Activated naive CD4-positive, alpha-beta T cell (primary cell): ENCODE data around the gene PLAAT4.
"Not testable (repeated sequence)": the region's sequence is repeated elsewhere in the genome, so short reads cannot be mapped to it uniquely, and the experiment has no call there.

Source experiments
- DNase-seq, 4 experiments: peaks; one replicate each; lab custom pipeline; 2025; lab: John Stamatoyannopoulos, UW

PLAAT4 gene

GRCh38 chr11:63572026-63572688 lies 35.5 kb downstream of the PLAAT4 start:
- DNase-seq = no peak

- DNase-seq = no peak
Measured at GRCh38 chr11:63573881-63574855, 37.6 kb downstream of the PLAAT4 start.

GRCh38 chr11:63574856-63575602 lies 38.4 kb downstream of the PLAAT4 start:
- no peak for DNase-seq

GRCh38 chr11:63578882-63579281 lies 42.3 kb downstream of the PLAAT4 start:
- DNase-seq = not testable (repeated sequence)

- DNase-seq = not testable (repeated sequence)
Measured at GRCh38 chr11:63581224-63581623, 44.6 kb downstream of the PLAAT4 start.

GRCh38 chr11:63583357-63583677 lies 46.7 kb downstream of the PLAAT4 start:
- DNase-seq = no peak

GRCh38 chr11:63586451-63587166 lies 50.0 kb downstream of the PLAAT4 start:
- no peak for DNase-seq

GRCh38 chr11:63589000-63589399 lies 52.4 kb downstream of the PLAAT4 start:
- no peak for DNase-seq

GRCh38 chr11:63590024-63590788 lies 53.6 kb downstream of the PLAAT4 start:
- DNase-seq = no peak

- no peak for DNase-seq
Measured at GRCh38 chr11:63592975-63593395, 56.4 kb downstream of the PLAAT4 start.

- no peak for DNase-seq
Measured at GRCh38 chr11:63595296-63595695, 58.7 kb downstream of the PLAAT4 start.
